ENCODE measurements around the gene KCNJ6.

Gene KCNJ6

DNA sequence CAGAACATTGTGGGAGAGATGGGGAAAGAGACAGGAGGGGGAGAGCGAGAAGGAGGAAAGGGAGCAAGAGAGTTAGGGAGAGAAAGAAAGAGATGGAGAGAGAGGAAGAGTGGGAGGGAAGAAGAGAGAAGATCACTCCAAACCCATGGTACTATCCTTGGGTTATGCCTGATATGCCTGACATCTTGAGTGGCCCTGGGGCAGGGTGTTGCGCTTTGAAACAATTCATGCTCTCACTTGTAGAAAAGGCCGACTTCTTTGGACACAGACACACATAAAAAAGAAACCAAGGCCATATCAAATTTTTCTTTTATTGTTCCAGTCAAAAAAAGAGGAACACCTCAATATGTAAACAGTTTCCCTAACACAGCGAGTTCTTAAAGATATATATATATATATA is 309.2 kb downstream of the KCNJ6 start:
- no peak for DNase-seq
- TF ChIP-seq, protein P1, sequence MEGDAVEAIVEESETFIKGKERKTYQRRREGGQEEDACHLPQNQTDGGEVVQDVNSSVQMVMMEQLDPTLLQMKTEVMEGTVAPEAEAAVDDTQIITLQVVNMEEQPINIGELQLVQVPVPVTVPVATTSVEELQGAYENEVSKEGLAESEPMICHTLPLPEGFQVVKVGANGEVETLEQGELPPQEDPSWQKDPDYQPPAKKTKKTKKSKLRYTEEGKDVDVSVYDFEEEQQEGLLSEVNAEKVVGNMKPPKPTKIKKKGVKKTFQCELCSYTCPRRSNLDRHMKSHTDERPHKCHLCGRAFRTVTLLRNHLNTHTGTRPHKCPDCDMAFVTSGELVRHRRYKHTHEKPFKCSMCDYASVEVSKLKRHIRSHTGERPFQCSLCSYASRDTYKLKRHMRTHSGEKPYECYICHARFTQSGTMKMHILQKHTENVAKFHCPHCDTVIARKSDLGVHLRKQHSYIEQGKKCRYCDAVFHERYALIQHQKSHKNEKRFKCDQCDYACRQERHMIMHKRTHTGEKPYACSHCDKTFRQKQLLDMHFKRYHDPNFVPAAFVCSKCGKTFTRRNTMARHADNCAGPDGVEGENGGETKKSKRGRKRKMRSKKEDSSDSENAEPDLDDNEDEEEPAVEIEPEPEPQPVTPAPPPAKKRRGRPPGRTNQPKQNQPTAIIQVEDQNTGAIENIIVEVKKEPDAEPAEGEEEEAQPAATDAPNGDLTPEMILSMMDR (IDR thresholded peaks at IDR 0.05; ENCODE audit: low read depth, low read length, missing control alignments): no peak
- no peak overlapping the region for H3K4me3 ChIP-seq (ENCODE audit: low read depth, low read length)
- in situ Hi-C loops (cut with HindIII; ENCODE audit: low pct_ligation_motif_present, low sequenced_read_pairs): no loop called here
- H3K27me3 ChIP-seq (replicated peaks): peaks cover 5% of the 10 kb centered on the region
- no peak overlapping the region for H3K27ac ChIP-seq
- H3K36me3 ChIP-seq (replicated peaks): no peaks in the 10 kb centered on the region

DNA sequence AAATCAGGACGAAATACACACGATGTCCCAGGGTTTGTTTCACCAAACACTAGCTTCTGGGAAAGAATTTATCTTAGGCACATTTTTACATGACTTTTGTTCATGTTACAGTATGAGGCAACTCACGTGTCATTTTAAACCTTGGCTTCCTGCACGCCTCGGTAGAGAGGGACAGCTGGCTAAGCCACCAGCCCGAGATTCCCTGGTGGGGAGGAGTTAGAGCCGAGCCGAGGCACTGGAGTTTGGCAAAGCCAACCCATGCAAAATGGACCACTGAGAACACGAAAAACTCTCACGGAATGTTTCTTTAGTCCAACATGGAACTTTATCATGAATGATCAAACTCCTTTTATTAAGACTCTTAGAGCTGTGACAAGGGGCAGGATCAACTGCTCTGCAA is 309.7 kb downstream of the KCNJ6 start:
- Histone ChIP-seq H3K4me3 (ENCODE audit: low read depth, low read length) (no peak overlapping the region), H3K27ac (no peak overlapping the region), H3K36me3 (replicated peaks) (no peaks in the 10 kb centered on the region), H3K27me3 (replicated peaks) (peaks cover 5% of the 10 kb centered on the region)
- in situ Hi-C loops (cut with HindIII; ENCODE audit: low pct_ligation_motif_present, low sequenced_read_pairs): no loop called here
- TF ChIP-seq, protein P1 (IDR thresholded peaks at IDR 0.05; ENCODE audit: low read depth, low read length, missing control alignments): no peak
- DNase-seq: no peak

DNA sequence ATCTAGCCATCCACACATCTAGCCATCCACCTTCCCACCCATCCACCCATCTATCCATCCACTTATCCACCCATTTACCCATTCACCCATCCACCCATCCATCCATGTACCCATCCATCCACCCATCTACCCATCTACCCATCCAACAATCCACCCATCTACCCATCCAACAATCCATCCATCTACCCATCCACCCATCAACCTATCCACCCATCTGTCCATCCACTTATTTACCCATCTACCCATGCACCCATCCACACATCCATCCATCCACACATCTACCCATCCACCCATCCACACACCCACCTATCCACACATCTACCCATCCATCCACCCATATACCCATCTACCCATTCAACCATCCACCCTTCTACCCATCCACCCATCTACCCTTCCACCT is 311.3 kb downstream of the KCNJ6 start:
- TF ChIP-seq, protein P1 (IDR thresholded peaks at IDR 0.05; ENCODE audit: low read depth, low read length, missing control alignments): no peak
- Histone ChIP-seq H3K4me3 (ENCODE audit: low read depth, low read length) (no peak overlapping the region), H3K27me3 (replicated peaks) (no peaks in the 10 kb centered on the region), H3K27ac (no peak overlapping the region), H3K36me3 (replicated peaks) (no peaks in the 10 kb centered on the region)
- DNase-seq: no peak
- in situ Hi-C loops (cut with HindIII; ENCODE audit: low pct_ligation_motif_present, low sequenced_read_pairs): no loop called here

DNA sequence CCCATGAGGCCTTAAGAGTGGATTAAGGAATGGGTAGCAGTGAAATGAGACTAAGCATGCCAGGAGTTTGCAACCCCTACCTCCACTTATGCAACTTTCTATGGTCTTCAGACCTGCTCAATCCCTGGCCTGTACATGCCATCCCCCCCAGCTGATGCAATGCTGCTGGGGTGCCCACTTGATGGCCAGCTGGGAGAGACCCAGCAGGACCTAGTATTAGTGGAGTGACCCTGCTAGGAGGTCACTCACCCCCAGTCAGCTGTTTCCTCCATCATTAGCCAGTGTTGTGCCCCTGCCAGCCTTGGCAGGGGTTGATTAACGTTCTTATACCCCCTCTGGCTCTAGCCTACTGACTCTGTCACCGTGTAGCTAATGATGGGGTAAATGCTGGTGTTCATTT is 313.1 kb downstream of the KCNJ6 start:
- Histone ChIP-seq H3K27me3 (replicated peaks) (no peaks in the 10 kb centered on the region), H3K36me3 (replicated peaks) (no peaks in the 10 kb centered on the region), H3K27ac (no peak overlapping the region), H3K4me3 (ENCODE audit: low read depth, low read length) (no peak overlapping the region)
- DNase-seq: no peak
- in situ Hi-C loops (cut with HindIII; ENCODE audit: low pct_ligation_motif_present, low sequenced_read_pairs): no loop called here
- TF ChIP-seq, protein P1 (IDR thresholded peaks at IDR 0.05; ENCODE audit: low read depth, low read length, missing control alignments): no peak

DNA sequence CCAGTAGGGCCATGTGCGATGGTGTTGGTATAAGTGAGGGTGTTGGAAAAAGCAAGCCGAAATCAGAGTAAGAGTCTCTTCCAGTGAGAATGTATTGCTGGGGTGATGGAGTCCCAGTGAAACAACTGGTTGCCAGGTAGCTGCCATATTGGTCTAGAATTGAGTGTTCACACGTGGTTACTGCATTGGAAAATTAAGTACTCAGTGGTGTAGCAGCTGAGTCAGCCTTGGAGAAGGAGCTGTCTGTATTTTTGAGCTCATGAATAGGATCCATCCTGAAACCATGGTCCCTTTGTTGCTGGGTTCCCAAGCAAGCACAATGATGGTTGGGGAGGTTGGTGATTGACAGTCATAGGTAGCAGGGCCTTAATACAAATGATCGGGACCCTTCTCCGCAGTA is 314.3 kb downstream of the KCNJ6 start:
- Histone ChIP-seq H3K27me3 (replicated peaks) (no peaks in the 10 kb centered on the region), H3K36me3 (replicated peaks) (no peaks in the 10 kb centered on the region), H3K4me3 (ENCODE audit: low read depth, low read length) (no peak overlapping the region), H3K27ac (no peak overlapping the region)
- TF ChIP-seq, protein P1 (IDR thresholded peaks at IDR 0.05; ENCODE audit: low read depth, low read length, missing control alignments): no peak
- in situ Hi-C loops (cut with HindIII; ENCODE audit: low pct_ligation_motif_present, low sequenced_read_pairs): no loop called here
- DNase-seq: no peak

DNA sequence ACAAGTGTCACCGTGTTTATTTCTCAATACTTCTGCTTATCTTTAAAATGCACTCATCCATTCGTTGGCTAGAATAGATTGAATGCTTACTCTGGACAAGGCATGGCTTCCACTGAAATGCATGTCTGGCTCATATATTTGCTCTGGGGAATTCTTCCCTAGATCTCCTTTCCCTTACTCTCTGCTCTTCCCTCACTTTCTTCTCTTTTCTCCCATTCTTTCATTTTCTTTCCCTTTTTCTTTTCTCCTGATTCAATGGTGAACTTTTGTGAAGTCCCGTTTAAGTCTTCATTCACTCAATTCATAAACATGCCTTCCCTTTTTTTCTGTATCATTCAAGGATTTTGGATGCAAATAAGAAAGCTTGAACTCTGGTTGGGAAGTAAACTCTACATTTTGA is 315.2 kb downstream of the KCNJ6 start:
- Histone ChIP-seq H3K27me3 (replicated peaks) (no peaks in the 10 kb centered on the region), H3K36me3 (replicated peaks) (no peaks in the 10 kb centered on the region), H3K27ac (no peak overlapping the region), H3K4me3 (ENCODE audit: low read depth, low read length) (no peak overlapping the region)
- in situ Hi-C loops (cut with HindIII; ENCODE audit: low pct_ligation_motif_present, low sequenced_read_pairs): no loop called here
- TF ChIP-seq, protein P1 (IDR thresholded peaks at IDR 0.05; ENCODE audit: low read depth, low read length, missing control alignments): no peak
- no peak for DNase-seq
